NCI-H446 (cell line): ENCODE measurements around the gene CNTRL.

Experiments
- DNase-seq, 2 experiments: peaks; one replicate each; lab custom pipeline; 2025; lab: John Stamatoyannopoulos, UW

Gene CNTRL

DNA sequence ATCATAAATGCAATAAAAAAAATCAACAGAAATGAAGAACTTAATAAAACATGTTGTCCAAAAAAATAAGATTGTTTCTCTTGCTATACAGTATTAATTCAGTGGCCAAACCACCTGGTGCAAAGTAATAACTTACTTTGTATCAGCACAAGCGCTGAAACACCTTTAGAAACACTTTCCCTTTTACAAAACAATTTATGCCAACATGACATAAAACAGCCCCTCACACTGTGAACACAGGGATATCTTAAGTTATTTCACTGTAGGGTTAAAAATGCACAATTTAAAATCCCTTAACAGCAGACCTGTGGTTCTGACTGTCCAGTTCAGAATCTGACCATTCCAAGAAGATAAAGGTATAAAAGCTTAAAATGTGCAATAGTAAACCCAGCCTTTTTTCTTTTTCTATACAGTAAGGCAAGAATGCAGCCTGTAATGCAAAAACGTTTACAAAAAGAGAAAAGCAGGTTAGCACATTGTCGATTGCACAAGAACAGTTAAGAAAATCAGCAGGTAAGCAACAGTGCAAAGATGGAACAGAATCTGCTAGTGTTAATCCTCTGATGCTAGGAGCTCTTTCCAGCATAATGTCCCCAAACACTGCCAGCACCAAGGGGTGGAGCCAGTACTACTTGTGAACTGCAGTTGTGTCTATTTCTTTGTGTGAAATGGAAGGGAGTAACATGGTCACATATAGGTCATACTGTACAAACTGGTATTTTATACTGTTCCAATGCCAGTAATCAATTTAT is 105.4 kb downstream of the CNTRL start:
- no peak for DNase-seq

DNA sequence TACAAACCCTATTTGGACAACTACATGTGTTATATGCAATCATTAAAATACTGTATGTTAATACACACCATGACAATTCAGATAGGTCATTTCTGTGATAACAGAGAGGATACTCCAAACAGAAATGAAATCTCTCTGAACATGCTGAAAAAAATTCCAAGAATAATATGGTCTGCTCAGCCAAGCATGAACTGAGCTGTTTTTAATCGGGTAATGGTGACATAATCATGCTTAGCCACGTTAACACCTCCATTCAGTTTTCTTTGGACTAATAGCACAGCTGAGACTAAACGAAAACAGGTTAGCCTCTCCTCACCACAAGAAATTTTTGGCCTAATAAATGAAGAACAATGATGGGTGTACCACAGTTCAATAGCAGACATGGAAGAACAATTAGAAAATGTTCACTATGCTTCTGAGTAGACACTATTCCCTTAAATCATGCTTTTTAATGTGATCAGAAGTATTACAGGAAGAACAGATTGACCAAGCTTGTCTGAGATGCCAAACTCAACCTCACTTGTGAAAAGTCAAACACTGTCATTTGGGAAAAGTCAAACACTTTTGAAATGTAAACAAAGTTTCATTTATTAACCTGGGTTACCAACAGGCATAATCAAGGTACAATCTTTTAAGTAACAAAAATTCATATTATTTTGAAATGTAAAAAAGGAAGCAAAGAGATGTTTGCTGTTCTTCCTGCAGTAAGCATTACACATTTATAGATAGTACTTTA is 107.5 kb downstream of the CNTRL start:
- no peak for DNase-seq

DNA sequence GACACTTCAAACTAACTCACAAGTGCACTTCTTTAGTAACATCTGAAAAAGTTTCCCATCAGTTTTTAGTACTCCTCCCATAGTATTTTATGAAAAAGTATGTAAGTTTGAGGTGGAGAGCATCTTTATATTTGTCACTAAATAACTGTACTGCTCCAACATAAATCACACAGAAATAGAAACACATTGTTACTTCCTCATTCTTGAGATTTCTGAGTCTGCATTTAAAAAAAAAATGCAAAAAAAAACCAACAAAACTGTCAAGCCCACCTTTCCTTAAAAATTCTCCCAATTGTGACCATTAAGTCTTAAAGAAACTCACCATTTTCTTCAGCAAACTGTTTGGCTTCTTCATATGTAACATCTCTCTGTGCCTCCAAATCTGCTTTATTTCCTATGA is 108.2 kb downstream of the CNTRL start:
- DNase-seq, result no peak

DNA sequence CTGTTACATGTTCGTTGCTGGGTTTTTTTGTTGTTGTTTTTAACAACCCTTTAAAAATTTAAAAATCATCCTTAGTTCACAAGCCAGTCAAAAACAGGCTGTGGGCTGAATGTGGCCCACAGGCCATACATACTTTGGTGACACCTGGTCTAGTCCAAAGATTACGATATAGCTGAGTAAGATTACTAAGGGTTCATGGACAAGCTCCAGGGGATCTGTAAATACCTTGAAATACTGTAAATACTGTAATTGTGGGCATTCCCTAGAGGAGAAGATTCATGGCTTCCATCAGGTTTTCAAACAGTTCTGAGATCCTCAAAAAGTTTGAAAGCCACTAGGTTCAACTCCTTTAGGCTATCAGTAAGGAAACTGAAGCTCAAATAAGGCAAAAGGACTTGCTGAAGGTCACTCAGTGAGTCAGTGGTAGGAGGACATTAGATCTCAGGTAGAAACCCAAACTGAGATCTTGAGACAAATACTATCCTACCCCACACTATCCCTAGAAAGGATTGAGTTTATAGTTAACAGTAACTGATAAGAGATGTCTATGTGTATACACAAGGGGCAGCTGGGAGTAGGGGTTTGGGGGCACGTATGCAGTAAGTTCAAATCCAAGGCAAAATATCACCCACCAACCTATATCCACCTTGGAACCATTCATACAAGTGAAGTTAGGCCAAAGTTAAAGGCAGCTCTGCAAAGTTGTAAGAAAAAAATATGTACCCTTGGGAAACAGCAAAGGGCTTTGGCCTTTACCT is 109.1 kb downstream of the CNTRL start:
- DNase-seq, result no peak

DNA sequence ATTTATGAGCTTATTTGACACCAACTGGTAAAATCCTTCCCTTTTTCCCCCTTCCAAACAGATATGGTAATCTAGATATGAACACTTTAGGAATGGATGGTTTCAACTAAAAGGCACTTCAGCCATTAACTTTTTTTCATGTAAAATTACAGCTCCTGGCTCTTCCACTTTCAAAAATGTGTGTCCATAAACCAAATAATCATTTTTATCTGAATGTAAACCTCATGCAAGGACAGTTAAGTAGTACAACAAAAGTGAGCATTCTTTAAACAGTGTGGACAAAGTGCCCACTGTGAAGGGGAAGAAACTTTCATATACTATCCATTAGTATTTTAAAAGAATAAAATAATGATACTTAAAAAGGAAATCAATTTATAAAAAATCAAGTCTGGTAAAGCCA is 109.7 kb downstream of the CNTRL start:
- DNase-seq, result no peak

DNA sequence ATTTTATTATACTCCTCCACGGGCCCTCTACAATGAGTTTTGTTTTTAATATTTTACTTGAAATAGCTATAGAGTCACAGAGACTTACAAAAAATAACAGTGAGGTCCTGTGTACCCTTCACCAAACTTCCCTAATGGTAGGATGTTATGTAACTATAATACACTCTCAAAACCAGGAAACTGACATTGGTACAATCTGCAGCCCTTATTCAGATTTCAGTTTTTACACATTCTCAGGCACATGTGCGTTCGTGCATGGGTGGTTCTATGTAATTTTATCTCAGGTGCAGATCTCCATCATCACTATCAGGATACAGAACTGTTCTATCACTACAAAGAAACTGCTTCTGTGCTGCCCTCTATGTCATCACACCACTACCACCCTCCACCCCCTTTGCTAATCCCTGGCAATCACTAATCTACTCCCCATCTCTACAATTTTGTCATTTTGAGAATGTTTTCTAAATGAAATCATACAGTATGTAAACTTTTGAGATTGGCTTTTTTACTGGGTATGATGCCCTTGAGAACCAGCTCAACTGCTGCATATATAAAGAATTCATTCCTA is 110.5 kb downstream of the CNTRL start:
- no peak for DNase-seq

DNA sequence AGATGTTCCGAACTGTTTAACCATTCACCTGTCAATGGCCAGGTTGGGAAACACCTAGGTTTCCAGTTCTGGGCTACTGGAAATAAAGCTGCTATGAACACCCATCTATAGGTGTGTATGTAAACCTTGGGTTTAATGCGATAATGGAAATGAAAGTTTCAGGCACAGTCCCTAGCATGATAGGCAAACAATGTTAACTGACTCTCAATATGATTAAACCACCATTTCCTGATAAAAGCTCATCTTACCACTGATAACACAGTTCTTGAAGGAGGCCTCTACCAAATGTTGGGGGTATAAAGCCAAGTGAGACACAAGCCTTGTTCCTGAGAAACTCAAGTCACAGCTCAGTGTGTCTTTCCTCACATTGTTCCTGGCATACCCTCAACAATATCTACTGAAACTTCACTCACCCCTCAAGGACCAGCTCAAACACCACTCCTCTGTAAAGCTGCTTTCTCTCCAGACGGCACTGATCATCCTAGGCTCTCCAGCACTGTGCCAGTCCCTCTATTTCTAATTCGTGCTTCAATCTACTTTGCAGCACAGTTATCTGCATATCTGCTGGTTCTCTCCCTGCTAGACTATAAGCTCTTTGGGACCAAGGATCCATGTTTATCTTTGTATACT is 111.1 kb downstream of the CNTRL start:
- no peak for DNase-seq

DNA sequence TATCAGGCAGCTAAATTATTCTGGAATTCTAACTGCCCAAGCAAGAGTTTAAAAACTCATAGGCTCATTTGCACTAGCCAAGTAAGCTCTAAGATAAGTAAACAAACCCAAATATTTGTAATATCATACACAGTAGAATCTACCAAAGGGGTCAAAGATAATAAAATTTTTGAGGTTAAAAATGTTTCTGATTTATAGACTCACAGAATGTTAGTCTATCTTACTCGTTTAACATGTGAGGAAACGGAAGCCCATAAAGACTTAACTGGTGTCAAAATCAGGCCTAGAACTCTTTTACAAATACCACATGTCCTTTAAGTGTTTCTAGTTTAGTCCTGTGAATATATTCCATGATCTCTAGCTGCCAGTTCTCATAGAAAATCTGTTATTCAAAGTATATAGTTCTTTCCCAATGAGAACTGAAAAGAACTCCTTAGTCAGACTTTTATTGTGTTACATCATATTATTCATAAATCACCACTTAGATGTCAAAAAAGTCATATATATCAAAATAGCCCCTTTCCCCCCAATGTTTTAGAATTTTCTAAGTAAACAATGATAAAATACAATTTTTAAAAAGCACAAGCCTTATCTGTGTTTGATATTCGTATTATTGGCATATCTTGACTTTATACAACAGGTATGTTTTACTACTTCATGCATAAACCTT is 113.0 kb downstream of the CNTRL start:
- DNase-seq, result no peak

DNA sequence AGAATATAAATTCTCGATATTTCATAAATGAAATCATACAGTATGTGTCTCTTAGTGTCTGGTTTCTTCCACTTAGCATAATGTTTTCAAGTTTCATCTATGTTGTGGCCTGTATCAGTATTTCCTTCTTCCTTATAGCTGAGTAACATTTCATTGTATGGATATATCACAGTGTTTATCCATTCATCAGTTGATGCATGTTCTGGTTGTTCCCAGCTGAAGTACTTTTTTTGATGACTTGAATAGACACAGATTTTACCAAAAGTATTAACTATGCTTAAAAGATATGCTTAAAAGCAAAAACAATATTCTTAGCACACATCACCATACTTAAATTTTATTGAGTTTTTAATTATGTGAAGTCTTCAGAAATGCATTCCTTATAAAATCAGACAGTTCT is 114.3 kb downstream of the CNTRL start:
- no peak for DNase-seq

DNA sequence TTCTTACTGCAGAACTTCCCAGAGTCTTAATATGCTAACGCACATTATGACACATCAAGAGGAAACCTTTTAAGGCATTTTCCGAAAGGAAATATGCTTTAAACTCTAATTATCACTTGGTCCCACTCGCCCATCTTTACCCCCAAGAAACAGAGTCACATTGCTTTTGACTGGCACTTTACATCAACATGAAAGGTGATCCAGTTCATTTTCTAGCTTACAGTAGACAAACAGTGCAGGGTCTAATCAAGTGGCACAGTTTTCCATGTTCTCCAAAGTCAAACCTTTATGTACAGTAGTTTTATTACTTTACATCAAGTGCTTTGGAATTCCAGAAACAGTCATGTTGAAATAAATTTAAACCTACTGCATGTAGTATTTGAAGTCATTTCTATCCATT is 114.9 kb downstream of the CNTRL start:
- no peak for DNase-seq

DNA sequence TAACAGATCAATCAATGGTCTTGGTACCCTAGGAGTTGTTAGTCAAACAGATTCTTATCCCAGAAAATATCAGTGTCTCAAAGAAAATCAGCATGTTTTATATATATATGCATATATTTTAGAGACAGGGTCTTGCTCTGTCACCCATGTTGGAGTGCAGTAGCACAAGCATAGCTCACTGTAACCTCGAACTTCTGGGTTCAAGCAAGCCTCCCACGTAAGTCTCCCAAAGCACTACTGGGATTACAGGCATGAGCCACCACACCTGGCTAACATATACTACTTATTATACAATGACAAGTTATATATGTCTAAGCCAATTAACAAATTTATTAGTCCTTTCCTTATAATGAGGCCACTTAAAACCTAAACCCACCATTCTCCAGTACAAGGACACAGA is 116.5 kb downstream of the CNTRL start:
- no peak for DNase-seq

DNA sequence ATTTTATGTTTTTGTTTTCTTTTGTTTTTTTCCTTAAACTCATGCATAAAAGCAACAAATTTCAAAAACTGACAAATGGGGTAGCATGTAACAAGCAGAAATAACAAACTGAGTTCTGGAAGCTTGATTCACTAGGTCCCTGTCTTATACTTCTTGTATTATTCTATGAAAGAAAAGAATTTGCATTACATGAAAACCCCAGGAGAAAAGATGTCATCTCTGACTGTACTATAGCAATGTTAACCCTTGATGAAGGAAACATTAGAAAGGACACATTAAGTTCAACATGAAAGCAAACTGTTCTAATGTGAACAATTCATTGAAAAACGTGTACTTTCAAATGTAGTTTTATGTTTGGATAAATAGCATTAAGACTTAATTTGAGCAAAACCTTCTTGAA is 117.8 kb downstream of the CNTRL start:
- no peak for DNase-seq

DNA sequence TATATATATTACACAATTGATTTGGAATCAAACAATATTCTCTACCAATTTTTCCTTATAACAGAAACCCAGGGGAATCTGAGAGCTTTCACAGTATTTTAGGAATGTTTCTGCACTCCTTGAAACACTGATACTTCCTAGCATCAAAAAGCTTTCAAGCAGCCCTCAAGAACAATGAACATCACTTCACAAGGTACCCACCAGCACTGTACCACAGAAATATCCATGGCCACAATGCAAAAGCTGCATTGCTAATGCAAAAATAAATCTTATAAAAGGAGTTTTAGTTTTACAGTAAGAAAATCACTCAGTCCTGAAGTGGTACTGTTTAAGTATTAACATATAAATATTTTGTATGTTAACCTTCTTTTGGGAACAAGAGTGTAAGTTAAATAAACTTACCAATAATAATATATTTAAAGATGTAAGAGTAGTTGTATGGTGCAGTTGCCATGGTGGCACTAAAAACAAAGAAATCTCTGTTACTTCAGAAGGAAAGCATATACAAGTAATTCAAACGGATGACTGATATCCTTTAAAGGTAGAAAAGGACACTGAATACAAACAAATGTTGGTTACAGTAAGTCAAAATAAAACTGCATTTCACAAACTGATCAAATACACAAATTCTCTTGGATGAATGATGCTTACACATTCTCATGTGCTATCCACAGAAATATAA is 118.3 kb downstream of the CNTRL start:
- DNase-seq, result no peak

DNA sequence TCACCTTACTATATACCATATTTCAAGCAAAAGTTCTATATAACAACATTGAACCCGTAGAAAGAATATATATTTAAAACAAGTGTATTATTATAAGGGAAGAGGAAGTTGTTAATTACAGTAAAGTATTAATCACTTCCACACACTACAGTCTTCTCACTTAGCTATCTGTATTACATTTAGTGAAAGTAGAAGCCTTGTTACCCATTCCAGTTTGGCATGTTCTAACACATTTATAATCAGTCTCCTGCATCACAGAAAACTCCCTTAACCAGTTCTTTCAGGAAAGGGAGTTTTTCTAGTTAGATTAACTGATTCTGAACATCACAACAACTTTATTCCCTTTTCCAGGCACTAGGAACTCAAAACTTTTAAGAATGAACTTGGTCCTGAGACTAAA is 120.0 kb downstream of the CNTRL start:
- no peak for DNase-seq

DNA sequence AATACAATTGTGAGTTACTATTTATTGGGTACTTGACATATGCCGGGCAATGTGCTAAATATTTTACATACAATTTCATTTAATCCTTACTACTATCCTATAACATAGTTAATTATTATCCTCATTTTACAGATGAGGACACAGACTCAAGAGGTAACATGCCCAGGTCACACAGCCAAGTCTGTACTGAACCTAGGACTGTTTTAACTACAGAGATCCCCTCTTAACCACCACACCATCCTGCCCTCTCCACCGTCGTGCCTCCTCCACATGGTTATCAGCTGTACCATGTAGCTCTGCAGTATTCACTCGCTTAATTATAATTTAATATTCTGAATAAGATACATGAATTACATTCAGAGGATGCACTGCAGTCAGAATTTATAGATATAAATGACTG is 121.6 kb downstream of the CNTRL start:
- DNase-seq, result no peak

DNA sequence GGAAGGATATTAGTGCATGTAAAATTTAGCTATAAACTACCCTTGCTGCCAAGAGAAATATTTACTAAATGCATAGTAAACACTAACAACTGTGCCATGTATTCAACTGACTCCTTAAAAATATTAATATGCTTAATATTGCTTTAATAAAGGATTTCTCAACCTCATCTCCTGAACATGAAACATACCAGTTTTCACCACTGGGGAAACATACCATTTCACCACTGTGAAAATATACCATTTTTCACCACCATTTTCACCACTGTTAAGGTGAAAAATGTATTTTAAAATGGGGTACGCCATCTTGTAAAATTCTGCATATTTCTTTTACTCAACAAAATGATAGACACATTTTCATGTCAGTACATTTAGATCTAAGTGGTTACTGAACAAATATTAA is 122.4 kb downstream of the CNTRL start:
- DNase-seq, result no peak

DNA sequence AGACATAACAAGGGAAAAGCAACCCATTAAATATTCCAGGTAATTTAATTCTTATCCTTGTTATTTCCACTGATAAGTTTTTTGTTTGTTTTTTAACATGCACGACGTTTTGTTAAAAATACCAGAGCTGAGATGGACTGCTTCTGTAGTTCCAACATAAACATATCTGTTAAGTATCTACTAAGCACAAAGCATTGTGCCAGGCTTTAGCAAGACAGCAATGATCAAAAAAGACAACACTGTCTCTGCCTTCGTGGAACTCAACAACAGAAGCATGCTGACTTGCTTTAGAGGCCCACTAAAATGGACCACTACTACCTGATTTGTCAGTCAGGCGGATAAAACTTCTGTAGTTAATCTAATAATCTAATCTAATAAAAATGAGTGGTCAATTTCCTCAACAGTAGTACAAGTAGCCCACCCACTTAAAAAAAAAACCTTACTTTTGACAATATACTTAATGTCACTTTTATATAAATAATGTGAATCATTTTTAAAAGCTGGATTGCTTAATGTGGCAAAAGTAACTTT is 123.8 kb downstream of the CNTRL start:
- no peak for DNase-seq

DNA sequence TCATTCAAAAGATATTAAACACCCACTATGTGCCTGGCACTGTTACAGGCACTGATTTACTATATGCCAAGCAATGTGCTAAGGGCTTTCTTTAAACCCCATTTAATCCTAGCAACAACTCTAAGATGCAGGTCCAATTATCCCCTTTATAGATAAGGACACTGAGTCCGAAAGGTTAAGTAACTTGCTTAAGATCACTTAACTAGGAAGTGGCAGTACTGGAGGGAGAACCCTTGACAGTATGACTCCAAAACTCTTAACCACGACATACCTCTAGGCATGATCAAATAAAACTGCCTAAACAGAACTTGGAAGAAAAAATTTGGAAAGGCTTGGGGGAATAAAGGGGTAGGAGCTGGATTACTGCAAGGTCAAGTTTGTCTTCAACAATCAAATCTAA is 125.2 kb downstream of the CNTRL start:
- DNase-seq, result no peak

DNA sequence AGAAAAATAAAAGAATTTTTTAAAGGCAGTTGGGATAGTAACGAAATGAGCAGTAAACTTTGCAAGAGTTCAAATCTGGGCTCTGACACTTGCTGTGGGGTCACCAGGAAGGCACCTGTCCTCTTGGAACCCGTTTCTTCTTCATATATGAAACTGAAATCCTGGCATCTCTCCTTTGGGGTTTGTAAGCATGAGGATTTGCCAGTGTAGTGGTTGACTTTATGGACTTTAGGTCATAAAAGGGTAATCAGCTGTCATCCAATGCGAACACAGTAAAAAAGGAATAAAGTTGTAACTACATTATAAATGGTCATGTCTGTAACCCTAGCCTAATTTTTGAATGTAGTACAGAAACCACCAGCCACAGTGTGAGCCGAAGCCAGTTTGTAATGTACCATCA is 125.6 kb downstream of the CNTRL start:
- DNase-seq, result no peak

DNA sequence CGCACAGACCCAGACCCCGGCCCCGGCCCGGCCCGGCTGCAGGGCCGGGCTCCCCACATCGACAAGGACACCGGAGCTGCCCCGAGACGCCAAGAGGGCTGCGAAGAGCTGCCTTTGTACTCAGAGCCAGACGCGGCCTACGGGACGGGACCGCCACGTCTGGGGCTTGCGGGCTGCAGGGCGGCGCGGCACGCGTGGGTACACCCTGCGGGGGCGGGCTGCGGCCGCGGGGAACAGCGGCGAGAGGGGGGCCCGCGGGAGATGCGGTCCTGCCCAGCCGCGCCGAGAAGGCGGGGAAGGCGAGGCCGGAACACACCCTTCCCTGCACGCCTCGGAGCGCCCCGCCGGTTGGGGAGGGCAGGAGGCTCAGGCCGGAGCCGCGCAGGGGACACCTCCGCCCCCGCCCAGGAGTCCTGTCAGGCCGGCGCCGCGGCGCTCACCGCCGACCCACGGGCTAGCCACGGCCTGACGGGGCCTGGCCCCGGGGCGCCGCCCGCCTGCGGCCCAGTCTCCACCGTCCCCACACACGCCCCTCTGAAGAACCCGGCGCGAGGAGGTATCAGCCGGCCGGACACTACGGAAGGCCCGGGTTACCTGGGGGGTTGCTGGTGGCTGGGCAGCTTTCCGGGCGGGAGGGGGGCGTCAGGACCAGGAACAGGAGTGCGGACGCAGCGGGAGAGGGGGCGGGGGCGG is 126.4 kb downstream of the CNTRL start:
- no peak for DNase-seq
